ENCODE data around the gene USP35. TPM values are rescaled to one million over a fixed set of nuclear protein-coding genes. Genes with fewer than 3 reads are reported as not detected.

Gene USP35
- total RNA-seq, 1 experiment from 2014 or later, result 7.8 TPM

DNA sequence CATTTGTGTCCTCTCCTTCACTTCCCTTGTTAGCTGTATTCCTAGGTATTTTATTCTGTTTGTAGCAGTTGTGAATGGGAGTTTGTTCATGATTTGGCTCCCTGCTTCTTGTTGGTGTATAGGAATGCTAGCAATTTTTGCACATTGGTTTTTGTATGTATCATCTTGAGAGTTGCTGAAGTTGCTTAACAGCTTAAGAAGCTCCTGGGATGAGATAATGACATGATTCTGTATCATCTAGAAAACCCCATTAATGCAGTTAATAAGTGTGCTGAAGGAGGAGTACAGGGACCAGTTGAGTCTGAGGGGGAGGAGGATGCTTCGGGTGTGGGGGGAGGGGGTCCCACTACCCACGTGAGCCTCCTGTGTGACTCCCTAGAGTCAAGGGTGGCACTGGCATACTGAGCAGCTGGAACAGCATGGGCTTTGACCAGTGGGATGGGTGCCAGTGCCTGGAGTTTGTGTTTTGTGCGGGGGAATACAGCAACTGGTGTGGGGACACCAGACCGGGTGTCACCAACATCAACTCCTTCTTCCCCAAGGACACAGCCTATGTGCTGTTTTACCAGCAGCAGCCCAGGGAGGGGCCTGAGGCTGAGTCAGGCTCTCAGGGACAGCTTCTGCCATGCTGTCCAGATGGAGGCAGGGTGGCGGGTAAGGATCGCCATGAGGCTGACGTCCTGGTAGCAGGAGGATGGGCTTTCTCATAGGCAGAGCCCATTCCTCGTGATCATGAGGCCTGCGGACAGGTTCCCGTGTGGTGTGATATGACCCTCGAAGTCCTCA is 24.1 kb downstream of the USP35 start:
- H3K4me1 Mint-ChIP-seq (ENCODE audit: low read depth, unreplicated experiment), result peaks cover 8% of the 10 kb centered on the region
- no peak for TF ChIP-seq CTCF (IDR thresholded peaks at IDR 0.05; ENCODE audit: unreplicated experiment)
- H3K9me3 Mint-ChIP-seq (ENCODE audit: low read depth, unreplicated experiment), result no peaks in the 10 kb centered on the region
- H3K27me3 Mint-ChIP-seq (ENCODE audit: unreplicated experiment), result no peaks in the 10 kb centered on the region
- no peak overlapping the region for H3K27ac Mint-ChIP-seq (ENCODE audit: unreplicated experiment)
- CTCF ChIA-PET, result interaction anchor here (0.7 kb wide), 1 partner anchor 151 kb away, joined by 4 read pairs; no protein-coding TSS in a partner anchor
- BruUV-seq (replicated peaks), result no TSS peak
- no peak overlapping the region for H3K4me3 Mint-ChIP-seq (ENCODE audit: low read depth, unreplicated experiment)
- intact Hi-C loops (cut with micrococcal nuclease; ENCODE audit: unreplicated experiment), result no loop called here
- H3K36me3 Mint-ChIP-seq (ENCODE audit: insufficient read depth, unreplicated experiment), result peaks cover 11% of the 10 kb centered on the region
- DNase-seq, result no peak

GRCh38 chr11:78213526-78214330 is 25.0 kb downstream of the USP35 start:
- intact Hi-C loops (cut with micrococcal nuclease; ENCODE audit: unreplicated experiment), result no loop called here
- Mint-ChIP-seq H3K9me3 (ENCODE audit: low read depth, unreplicated experiment) (no peaks in the 10 kb centered on the region), H3K27ac (ENCODE audit: unreplicated experiment) (no peak overlapping the region), H3K4me1 (ENCODE audit: low read depth, unreplicated experiment) (peaks cover 8% of the 10 kb centered on the region), H3K27me3 (ENCODE audit: unreplicated experiment) (no peaks in the 10 kb centered on the region), H3K36me3 (ENCODE audit: insufficient read depth, unreplicated experiment) (peaks cover 5% of the 10 kb centered on the region), H3K4me3 (ENCODE audit: low read depth, unreplicated experiment) (no peak overlapping the region)
- BruUV-seq (replicated peaks), result no TSS peak
- DNase-seq, result no peak
- TF ChIP-seq CTCF (IDR thresholded peaks at IDR 0.05; ENCODE audit: unreplicated experiment), result no peak
- CTCF ChIA-PET, result no interaction called here

DNA sequence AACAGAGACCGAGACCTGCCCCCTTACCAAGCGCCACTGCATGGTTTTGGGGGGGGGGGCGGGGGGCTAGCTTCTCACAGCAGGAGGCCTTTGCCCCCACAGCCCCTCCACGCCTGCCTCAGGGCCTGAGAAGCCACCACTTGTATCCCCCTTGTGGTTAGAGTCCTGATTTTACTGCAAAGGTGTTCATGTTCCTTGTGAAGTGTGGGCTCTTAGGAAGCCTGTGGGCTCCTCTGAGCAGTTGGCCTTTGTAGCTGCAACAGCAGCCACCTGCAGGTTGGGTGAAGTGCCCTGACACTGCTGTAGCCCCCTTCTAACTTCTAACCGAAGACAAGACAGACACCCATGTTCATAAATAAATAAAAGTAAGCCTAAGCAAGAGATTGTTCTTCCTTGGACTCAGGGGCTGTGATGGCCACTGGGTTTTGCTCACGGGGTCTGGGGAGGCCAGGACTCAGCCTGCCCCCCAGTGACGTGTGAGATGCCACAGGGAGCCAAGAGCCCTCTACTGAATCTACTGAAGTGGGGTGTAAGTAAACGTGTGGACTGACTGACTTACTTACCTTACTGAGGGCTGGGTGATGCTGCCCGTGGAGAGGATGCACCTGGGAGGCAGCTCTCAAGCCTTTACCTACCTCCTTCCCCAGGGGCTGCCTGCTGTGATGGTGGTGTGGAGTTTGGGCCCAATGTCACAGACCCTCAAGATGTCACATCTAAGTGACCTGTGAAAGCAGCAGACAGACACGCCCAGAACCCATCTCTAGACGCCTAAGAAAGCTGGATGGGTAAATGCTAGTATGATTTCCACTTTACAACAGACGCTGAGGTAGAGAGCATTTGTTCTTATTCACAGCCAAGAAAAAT is 25.8 kb downstream of the USP35 start:
- DNase-seq, result no peak
- CTCF ChIA-PET, result no interaction called here
- no peak for TF ChIP-seq CTCF (IDR thresholded peaks at IDR 0.05; ENCODE audit: unreplicated experiment)
- no peak overlapping the region for H3K27ac Mint-ChIP-seq (ENCODE audit: unreplicated experiment)
- no peaks in the 10 kb centered on the region for H3K9me3 Mint-ChIP-seq (ENCODE audit: low read depth, unreplicated experiment)
- peaks cover 8% of the 10 kb centered on the region for H3K4me1 Mint-ChIP-seq (ENCODE audit: low read depth, unreplicated experiment)
- H3K36me3 Mint-ChIP-seq (ENCODE audit: insufficient read depth, unreplicated experiment), result peaks cover 5% of the 10 kb centered on the region
- intact Hi-C loops (cut with micrococcal nuclease; ENCODE audit: unreplicated experiment), result no loop called here
- no peaks in the 10 kb centered on the region for H3K27me3 Mint-ChIP-seq (ENCODE audit: unreplicated experiment)
- H3K4me3 Mint-ChIP-seq (ENCODE audit: low read depth, unreplicated experiment), result no peak overlapping the region
- no TSS peak for BruUV-seq (replicated peaks)

GRCh38 chr11:78216021-78216420 is 27.3 kb downstream of the USP35 start:
- Mint-ChIP-seq H3K27me3 (ENCODE audit: unreplicated experiment) (no peaks in the 10 kb centered on the region), H3K4me3 (ENCODE audit: low read depth, unreplicated experiment) (no peak overlapping the region), H3K4me1 (ENCODE audit: low read depth, unreplicated experiment) (peaks cover 8% of the 10 kb centered on the region), H3K36me3 (ENCODE audit: insufficient read depth, unreplicated experiment) (no peaks in the 10 kb centered on the region), H3K9me3 (ENCODE audit: low read depth, unreplicated experiment) (no peaks in the 10 kb centered on the region), H3K27ac (ENCODE audit: unreplicated experiment) (no peak overlapping the region)
- DNase-seq, result no peak
- intact Hi-C loops (cut with micrococcal nuclease; ENCODE audit: unreplicated experiment), result no loop called here
- TF ChIP-seq CTCF (IDR thresholded peaks at IDR 0.05; ENCODE audit: unreplicated experiment), result no peak
- CTCF ChIA-PET, result no interaction called here
- BruUV-seq (replicated peaks), result no TSS peak
